ENCODE results near the gene KRTAP2-3. TPM values are rescaled to one million over a fixed set of nuclear protein-coding genes. Genes with fewer than 3 reads are reported as not detected.

The KRTAP2-3 gene
- total RNA-seq, 1 donor from 2014 or later, result not detected

GRCh38 chr17:41018541-41018940, 41.4 kb downstream of the KRTAP2-3 start:
- no peak for ATAC-seq
- intact Hi-C loops (cut with DNase I), result no loop called here

GRCh38 chr17:41016578-41017215, 43.2 kb downstream of the KRTAP2-3 start:
- H3K9me3 ChIP-seq, result no peaks in the 10 kb centered on the region
- intact Hi-C loops (cut with DNase I), result no loop called here
- H3K4me3 ChIP-seq, result no peak overlapping the region
- no peaks in the 10 kb centered on the region for H3K27me3 ChIP-seq (ENCODE audit: low read depth)
- no peak for DNase-seq
- ATAC-seq, result no peak
- no peak overlapping the region for H3K27ac ChIP-seq
- TF ChIP-seq CTCF (IDR thresholded peaks at IDR 0.05), result no peak
- H3K36me3 ChIP-seq, result no peaks in the 10 kb centered on the region
- no peaks in the 10 kb centered on the region for H3K4me1 ChIP-seq

More at GRCh38 chr17:41018541-41018940, 41.4 kb downstream of the KRTAP2-3 start:
- no peak for TF ChIP-seq CTCF (IDR thresholded peaks at IDR 0.05)
- H3K27ac ChIP-seq, result no peak overlapping the region
- no peak for DNase-seq
- no peaks in the 10 kb centered on the region for H3K36me3 ChIP-seq
- H3K4me3 ChIP-seq, result no peak overlapping the region
- no peaks in the 10 kb centered on the region for H3K4me1 ChIP-seq
- H3K9me3 ChIP-seq, result no peaks in the 10 kb centered on the region
- H3K27me3 ChIP-seq (ENCODE audit: low read depth), result no peaks in the 10 kb centered on the region

- H3K4me3 ChIP-seq, result no peak overlapping the region
- no peaks in the 10 kb centered on the region for H3K9me3 ChIP-seq
- ATAC-seq (no peak), DNase-seq (no peak)
- TF ChIP-seq CTCF (IDR thresholded peaks at IDR 0.05), result no peak
- no peaks in the 10 kb centered on the region for H3K27me3 ChIP-seq (ENCODE audit: low read depth)
- H3K36me3 ChIP-seq, result no peaks in the 10 kb centered on the region
- no peak overlapping the region for H3K27ac ChIP-seq
- no peaks in the 10 kb centered on the region for H3K4me1 ChIP-seq
- intact Hi-C loops (cut with DNase I), result no loop called here
Observed at GRCh38 chr17:41015454-41015853, 44.5 kb downstream of the KRTAP2-3 start.

- no peak for ATAC-seq
- no peak overlapping the region for H3K27ac ChIP-seq
- no peak for DNase-seq
- no peak overlapping the region for H3K4me3 ChIP-seq
- intact Hi-C loops (cut with DNase I), result no loop called here
- H3K4me1 ChIP-seq, result no peaks in the 10 kb centered on the region
- no peak for TF ChIP-seq CTCF (IDR thresholded peaks at IDR 0.05)
- no peaks in the 10 kb centered on the region for H3K9me3 ChIP-seq
- no peaks in the 10 kb centered on the region for H3K27me3 ChIP-seq (ENCODE audit: low read depth)
- no peaks in the 10 kb centered on the region for H3K36me3 ChIP-seq
Observed at GRCh38 chr17:41013606-41014005, 46.3 kb downstream of the KRTAP2-3 start.

GRCh38 chr17:41013181-41013580, 46.7 kb downstream of the KRTAP2-3 start:
- no peak overlapping the region for H3K27ac ChIP-seq
- ATAC-seq (no peak), DNase-seq (no peak)
- no peaks in the 10 kb centered on the region for H3K4me1 ChIP-seq
- no peaks in the 10 kb centered on the region for H3K27me3 ChIP-seq (ENCODE audit: low read depth)
- no peak for TF ChIP-seq CTCF (IDR thresholded peaks at IDR 0.05)
- no peak overlapping the region for H3K4me3 ChIP-seq
- H3K36me3 ChIP-seq, result no peaks in the 10 kb centered on the region
- H3K9me3 ChIP-seq, result no peaks in the 10 kb centered on the region
- intact Hi-C loops (cut with DNase I), result no loop called here

Measured in lower lobe of right lung (tissue), 2 donors.